Activated gamma-delta T cell (primary cell): ENCODE data around the gene TUBGCP3.

Experiments
- DNase-seq: peaks from one replicate; lab custom pipeline; 2025; lab: John Stamatoyannopoulos, UW

TUBGCP3 gene

DNA sequence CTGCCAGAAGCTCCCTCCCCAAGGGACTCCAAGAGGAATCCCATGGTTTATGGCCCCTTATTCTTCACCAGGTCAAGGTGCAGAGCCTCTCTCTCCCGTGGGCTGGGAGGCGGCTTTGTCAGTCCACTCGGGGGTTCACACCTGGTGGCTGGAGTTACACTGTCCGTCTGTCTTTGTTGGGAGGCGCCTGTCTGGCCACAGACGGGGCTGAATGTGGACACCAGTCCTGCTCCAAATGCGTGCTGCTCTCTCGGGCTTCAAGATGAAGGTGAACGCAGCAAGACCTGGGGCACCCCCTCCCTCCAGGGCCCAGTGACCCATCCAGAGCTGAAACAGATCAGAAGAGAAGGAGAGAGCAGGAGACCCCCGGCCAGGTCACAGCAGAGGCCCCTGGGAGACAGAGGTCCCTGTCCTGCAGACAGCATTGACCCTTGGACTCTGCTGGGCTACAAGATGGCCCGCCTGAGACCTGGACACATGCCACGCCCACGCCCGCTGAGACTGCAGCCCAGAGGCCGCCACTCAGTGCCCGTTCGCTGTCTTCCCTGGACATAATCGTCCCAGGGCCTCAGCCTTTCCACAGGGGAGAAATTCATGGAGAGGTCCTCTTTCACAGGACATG lies 29.9 kb upstream of the TUBGCP3 start:
- DNase-seq = no peak

DNA sequence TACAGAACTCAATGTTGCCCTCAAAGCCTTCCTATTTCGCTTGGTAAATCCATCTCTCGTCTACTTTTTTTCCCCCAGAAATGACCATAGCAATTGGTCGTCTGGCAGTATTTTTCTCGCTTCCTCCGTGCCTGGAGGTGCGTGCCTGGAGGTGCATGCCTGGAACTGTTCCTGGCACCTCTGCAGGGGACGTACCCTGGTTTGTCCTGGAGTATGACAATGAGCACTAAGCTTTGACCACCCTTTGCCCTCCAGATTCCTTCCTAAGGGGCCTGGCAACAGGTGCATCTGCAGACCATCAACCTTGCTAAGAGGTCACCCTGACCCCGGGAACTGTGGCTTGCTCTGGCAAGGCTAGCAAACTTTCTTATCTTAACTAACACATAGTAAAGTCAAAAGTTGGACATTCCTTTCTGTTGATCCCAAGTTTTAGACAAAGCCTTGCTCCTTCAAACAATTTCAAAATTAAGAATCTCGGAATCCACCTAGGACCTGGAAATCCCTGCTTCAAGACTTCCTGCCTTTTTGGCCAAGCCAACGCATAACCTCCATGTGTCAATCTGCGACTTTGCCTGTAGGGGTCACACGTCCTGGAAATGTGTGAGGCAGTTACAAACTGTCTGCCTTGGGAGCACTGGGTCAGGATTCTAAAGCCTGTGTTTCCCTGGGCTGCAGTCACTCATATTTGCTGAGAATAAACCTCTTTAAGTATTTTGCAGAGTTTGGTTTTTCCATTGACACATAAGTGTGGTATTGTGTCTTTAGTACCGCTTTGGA lies 28.8 kb upstream of the TUBGCP3 start:
- DNase-seq = no peak

DNA sequence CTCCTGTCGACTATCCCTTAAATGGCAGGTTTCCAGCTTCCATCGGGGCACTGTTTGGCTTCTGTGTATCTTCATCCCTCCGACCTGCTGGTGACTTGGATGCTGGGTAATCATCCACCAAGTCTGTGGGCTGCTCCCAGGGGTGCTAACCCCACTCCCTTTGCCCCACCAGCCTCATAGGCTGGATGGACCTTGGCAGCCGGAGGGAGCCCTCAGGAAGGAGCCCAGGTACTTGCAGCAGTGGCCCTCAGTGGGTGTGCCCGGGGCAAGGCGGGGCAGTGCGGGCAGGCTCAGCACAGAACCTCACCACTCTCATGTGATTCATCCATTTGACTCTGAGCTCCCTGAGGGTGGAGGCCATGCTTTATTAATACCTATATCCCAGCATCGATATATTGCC lies 27.4 kb upstream of the TUBGCP3 start:
- DNase-seq = no peak

DNA sequence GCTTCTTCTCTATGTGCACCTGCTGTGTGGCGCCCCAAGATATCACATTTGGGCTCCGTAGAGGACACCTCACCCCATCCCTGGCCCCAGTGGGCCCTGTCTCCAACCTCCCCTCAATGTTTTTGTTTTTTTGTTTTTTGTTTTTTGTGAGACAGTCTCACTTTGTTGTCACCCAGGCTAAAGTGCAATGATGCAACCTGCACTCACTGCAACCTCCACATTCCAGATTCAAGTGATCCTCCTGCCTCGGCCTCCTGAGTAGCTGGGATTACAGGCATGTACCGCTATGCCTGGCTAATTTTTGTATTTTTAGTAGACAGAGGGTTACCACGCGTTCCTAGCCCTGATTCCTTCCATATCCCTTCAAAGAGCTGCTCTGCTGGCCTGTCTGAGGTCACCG lies 26.9 kb upstream of the TUBGCP3 start:
- DNase-seq = no peak

DNA sequence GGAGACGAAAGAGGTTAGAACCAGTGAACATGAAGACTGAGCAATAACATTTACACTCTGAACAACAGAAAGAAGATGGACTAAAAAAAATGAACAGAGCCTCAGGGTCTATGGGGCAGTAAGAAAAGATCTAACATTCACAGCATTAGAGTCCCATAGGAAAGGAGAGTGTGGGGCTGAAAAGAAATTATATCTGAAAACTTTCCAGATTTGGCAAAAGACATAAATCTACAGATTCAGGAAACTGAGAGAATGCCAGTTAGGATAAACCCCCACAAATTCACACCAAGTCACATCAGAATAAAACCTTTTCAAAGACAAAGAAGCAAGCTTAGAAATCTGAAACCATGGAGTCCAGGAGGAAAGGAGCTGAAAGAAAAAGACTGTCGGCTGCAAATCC lies 20.3 kb upstream of the TUBGCP3 start:
- DNase-seq = no peak

DNA sequence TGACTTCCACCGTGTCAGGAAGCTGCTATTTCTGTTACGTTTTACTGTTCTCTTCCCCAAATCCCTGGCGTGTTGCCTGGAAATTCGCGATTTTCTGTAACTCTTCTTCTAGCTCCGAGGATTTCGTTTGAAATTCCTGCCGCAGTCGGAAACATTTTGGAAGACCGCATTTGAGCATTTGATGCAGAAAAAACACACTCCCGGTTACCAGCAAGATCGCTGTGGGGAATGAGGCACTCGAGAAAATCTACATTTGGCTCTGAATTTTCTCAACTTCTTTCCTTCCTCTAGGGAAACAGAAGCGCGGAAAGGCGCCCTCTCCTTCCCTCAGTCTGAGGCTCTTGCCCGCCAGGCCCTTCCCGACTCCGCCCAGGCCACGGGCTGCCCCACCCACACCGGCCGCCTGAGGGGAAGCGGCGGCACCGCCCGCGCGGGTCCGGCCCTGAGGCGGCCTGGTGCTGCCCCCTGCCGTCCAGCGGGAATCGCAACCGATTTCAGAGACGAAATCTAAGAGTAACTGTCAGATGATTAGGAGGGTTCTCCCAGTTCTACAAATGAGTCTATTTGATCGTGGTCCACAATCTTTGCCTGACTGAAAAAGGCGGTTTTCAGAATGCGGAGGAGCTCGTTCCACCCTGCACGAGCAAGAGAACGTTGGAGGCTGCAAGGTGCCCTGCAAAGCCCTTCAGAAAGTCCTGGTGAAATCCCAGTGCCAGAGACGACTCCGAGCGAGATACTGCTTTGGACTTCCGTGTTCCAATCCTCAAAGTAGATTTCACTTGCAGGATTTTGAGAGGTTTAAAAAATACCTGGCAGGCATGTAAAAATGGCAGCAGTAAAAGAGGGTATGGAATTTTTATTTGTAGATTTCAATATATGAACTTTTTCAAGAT lies 18.4 kb upstream of the TUBGCP3 start:
- DNase-seq = peak; percentile 63

DNA sequence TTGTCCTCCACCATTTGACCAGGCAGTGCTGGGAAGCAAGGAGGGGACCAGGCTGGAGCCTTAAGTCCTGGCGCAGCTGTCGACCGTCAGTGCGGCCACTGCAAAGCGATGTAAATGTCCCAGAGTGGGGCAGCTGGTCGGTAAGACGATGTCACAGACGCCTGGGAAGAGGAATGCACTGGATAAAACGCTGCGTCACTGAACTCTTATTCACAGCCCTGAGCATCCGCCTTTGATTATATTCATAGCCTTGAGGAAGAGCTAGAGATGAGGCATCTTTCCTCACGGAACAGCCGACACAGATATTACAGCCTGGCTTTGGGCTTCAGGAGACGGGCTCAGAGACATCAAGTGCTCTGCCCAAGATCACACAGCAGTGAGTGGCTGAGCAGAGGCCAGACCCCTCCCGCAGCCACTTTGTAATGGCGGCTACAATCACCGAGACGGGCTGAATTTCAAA lies 17.6 kb upstream of the TUBGCP3 start:
- DNase-seq = no peak

DNA sequence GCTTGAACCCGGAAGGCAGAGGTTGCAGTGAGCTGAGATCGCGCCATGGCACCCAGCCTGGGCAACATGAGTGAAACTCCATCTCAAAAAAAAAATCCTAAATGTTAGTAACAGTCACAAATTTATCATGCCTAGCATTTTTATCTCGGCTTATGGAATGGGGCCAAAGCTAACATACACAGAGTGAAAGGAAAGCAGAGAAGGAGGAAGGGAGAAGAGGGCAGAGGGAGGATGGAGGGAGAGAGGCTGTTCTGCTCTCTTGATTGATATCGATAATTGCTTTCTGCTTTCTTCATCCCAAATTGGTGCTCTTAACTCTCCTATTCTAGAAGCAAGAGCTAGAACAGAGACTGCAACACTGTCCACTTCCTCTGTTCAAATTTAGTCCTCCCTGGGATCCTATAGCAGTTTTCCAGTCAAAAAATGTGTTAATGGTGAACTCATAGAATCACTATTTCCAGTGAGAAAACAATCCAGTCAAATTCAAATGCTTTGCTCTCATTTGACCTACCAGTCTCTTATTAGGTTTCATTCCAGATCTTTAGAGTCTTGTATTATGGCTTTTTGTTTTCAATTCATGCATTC lies 15.8 kb upstream of the TUBGCP3 start:
- no peak for DNase-seq

DNA sequence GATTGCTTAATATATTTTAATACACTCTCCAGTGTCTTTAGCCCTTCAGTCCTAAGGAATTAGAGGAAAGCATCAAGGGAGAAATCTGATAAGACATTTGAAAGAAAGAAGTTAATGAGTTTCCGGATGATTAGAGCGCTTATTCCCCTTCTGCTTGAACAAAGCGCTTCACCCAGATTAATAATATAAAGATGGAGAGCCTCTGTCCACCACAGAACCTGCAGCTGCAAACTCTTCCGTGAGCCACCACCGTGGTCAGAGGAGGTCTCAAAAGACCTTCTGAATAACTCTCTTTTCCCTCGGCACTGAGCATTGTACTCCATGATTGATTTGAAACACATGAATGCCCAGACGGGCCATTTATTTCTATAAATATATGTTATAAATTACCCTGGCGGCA lies 14.2 kb upstream of the TUBGCP3 start:
- DNase-seq = no peak

DNA sequence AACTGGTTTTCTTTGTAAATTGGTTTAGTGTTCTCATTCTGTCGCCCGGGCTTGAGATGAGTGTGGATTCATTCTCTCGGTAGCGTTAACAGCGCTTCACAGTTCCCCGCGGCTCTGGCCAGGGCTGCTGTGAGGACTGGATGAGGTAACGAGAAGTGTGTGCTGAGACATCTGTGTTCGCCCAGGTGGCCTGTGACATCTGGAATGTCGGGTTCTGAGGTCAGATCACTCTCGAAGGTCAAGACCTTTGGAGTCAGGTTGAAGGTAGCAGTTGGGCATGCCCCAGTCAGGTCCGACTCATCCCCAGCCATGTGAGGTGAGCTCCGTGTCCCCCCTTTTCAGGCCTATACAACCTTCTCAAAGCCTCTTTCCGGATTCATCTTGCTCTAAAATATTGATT lies 13.4 kb upstream of the TUBGCP3 start:
- no peak for DNase-seq

DNA sequence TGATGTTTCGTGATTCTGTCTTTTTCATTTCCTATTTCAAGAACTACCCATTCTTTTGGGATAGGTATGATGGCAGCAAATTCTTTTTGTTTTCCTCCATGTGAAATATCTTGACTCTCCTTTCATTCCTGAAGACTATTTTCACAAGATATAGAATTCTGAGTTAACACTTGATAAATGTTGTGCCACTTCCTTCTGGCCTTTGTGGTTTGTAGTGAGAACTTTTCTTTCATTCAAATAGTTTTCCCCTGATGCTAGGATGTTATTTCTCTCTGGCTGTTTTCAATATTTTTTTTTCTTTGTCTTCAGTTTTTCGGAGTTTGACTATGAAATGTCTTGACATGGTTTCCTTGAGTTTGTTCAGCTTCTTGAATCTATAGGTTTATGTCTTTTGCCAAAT lies 8.3 kb upstream of the TUBGCP3 start:
- DNase-seq = no peak

DNA sequence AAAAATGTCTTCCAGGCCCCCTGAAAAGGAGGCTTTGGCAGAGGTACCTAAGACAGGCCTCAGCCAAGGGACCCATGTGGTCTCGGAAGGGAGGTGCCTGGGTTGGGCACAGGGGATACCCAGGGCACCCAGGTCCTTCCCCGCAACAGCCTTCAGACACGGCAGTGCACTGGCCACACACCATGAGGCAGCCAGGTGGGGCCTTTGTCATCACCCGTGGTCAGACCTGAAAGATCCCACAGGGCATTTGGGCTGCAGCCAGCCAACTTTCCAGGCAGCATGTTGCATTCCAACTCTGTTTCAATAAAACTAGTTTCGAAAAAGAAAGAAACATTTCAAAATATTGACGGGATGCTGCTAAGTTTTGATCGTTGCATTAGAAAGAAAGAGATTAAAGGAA lies 4.7 kb upstream of the TUBGCP3 start:
- no peak for DNase-seq

DNA sequence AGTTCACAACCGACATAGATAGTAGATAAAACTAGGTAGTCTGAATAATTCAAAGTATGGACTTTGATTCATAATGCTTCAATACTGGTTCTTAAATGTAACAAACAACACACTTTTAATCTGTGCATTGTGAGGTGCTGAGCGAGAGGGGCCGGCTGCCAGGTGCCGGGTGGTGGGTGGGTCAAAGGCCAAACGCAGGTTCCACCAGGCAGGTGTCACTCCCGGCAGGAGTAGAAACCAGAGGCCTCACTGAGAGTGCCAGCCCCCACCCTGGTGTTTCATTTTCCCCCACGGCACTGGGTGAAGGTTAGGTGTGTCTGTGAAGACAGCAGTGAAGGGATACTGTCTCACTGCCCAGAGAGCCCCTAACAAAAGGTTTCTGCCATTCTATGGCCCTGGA lies 4.2 kb upstream of the TUBGCP3 start:
- DNase-seq = no peak

DNA sequence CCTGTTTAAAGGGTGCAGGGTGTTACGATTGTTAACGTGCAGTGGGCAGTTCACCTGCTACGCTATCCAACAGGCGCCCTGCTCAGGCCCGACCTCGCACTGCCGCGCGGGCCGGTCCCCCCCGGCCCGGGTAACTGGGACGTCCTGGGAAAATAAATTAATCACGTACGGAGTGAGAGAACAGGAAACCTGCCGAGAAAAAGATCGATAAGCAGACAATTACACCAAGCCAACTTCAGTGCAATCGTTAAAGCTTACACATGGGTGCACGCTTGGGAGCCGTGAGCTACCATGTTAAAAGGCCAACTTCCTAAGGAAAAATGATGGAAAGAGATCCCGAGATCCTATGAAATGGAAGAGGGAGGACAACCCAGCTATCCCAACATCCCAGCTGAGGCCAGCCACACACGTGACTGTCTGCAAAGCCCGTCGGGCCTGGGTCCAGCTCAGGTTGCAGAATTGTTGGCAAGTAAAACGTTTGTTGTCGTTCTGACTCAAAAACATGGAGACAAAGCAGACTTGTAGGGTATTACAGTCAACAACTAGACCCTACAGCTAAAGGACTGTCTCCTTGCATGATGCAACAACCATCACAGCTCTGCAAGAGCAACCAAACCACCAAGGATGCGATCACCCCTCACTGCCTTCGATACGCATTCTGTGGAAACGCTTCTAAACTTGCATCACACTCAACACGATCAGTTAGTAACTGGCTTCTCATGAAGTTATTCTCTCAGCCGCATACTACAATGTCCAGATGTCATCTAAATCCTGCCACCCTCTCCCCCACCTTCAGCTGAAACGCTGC lies 741 bp upstream of the TUBGCP3 start:
- no peak for DNase-seq

DNA sequence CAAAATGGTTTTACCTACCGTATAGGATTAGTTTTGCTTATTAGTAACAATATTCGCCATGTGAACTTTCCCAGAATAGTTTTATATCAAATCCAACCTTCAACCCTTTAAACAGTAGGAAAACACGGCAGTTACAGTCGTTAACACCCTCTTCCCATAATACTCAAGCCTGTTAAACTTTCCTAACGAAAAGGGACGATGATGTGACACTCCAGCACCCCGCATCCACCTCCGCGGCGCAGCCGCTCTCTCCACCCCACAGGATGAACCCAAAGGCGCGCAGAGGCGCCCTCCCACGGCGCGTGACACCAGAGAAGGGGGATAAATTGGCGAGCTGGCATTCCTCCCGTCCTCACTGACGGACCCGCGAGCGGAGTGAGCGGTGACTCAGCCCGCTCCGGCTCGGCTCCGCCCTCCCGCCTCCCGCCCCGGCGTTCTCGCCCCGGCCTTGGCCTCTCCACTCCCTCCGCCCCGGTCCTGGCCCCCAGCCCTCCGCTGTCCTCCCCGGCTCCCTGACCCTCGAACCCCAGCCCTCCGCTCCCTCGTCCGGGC lies 665 bp downstream of the TUBGCP3 start:
- peak; percentile 46 for DNase-seq

DNA sequence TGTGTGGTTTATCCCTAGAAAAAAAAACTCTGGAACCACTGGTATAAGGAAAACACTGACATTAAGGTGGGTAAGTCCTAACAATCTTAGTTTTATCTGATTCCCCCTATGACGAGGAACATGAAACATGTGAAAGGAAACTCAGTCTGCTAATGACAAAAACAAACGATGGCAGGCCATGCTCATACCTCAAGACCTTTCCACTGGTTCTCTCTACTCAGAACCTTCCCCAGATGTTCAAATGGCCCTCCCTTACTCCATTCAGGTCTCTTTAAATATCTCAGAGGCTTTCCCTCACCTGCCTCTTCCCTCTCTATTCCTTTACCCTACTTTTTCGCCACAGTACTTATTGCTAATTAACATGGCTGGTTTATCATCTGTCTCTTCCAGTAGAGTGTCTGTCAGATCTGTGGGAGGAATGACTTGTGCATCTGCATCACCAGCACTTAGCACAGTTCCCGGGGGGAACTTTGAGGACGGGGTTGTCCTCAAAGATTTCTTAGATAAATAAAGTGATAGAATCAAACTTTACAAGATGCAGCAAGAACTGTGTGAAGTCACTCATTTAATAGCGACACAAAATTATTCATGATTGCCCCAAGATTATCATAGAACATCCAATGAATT lies 1.5 kb downstream of the TUBGCP3 start:
- no peak for DNase-seq

DNA sequence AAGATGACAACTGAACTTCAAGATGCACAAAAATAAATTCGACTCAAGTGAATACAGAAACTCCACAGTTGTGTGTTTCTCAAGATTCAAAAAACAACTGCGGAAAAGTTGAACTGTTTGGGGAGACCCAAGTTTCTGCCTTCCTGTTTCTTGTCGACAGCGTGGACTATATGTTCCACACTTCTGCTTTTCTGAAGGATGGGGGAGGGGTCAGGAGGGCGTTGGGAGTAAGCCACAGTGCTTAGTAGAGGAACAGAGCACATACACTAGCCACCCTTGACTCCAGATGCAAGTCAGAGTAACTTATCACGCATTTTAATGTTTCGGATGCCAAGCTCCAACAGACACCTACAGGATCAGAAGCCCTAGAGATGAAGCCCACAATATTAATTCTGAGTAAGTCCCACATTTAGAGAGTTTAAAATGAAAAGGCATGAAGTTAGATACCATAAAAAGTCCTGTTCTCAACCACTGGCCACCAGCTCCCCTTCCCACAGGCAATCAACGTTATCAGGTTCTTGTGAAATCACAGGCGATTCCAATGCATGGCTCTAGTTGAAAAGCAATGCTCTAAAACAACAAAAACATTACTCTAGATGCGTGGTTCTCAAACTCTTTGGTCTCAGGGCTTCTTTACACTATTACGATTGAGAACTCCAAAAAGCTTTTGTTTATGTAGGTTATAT lies 4.2 kb downstream of the TUBGCP3 start:
- no peak for DNase-seq

DNA sequence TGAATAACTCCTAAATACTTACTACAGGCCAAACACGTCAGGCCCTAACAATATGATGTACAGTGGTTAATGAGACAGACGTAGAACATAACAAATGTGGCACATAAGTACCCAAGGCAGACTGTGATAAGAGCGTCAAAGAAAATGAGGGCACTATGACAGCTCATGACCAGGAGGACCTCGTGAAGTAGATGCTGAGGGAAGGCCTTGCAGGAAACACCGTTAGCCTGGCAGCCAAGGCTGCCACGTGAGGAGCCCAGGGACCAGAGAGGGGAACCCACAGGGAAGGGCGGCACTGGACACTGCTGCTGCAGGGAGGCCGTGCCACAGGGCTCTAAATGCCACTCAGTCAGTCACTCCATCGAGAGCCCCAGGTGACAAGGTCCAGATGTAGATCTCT lies 5.7 kb downstream of the TUBGCP3 start:
- DNase-seq = no peak

DNA sequence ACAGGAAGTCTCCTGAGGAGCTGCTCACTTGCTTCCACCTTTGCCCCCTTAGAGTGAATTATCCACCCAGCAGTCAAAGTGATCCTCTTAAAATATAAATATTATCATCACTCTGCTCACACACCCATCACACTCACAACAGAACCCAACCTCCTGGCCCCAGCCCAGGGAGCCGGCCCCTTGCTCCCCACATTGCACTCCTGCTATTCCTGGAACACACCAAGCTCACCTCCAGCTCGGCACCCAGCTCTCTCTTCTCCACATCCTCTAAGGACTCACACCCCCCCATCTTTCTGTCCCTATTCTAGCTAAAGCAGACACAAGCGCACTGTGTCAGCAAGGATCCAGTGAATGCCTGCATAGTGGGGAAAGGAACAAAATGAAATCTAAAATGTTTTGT lies 7.0 kb downstream of the TUBGCP3 start:
- DNase-seq = no peak

DNA sequence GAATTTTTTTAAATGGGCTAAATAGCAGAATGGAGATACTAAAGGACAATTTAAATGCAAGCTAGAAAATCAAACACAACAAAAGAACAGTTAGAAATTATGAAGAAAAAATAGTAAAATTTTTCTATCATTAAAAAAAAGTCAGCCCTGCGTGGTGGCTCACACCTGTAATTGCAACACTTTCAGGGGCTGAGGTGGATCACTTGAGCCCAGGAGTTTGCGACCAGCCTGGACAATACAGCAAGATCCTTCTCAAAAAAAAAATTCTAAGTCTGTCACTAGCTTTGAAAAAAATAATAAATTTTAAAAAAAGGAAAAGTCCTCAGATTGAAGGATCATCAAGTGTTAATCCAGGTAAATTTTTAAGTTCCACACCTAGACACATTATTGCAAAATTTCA lies 7.7 kb downstream of the TUBGCP3 start:
- no peak for DNase-seq
